Esophagus squamous epithelium (tissue), 4 donors: ENCODE results near the gene DSTYK.

ENCODE experiments used
- CTCF ChIP-seq, 6 experiments: fragments of 450-650 bp in 4 of 6; fragments of 200-600 bp in 2 of 6; sonication (generic) in 2 of 6; IDR thresholded peaks; one replicate each; pipeline ENCODE4 v1.5.1; 2016 to 2019; ENCODE audit warnings: antibody characterized with exemption in 6 of 6, mild to moderate bottlenecking in 4 of 6, moderate library complexity in 4 of 6
- POLR2A ChIP-seq, 4 donors: fragments of 450-650 bp; IDR thresholded peaks; one replicate each; pipeline ENCODE4 v1.6.1; 2017; ENCODE audit warnings: antibody characterized with exemption in 4 of 4, mild to moderate bottlenecking in 4 of 4, moderate library complexity in 3 of 4

- TF ChIP-seq CTCF (IDR thresholded peaks at IDR 0.05) (no peak), POLR2A (IDR thresholded peaks at IDR 0.05) (no peak)
These were observed 42.3 kb downstream of the DSTYK start for GRCh38 chr1:205169248-205169647.
